ENCODE measurements around the gene PSMD14. TPM values are rescaled to one million over a fixed set of nuclear protein-coding genes. Genes with fewer than 3 reads are reported as not detected.
"Not testable (repeated sequence)": the region's sequence is repeated elsewhere in the genome, so short reads cannot be mapped to it uniquely, and the experiment has no call there.

PSMD14 gene
- total RNA-seq, 1 donor from 2014 or later: 33.5 TPM

- H3K36me3 ChIP-seq: no peaks in the 10 kb centered on the region
- H3K27me3 ChIP-seq (ENCODE audit: low read depth): no peaks in the 10 kb centered on the region
- TF ChIP-seq, protein P1, sequence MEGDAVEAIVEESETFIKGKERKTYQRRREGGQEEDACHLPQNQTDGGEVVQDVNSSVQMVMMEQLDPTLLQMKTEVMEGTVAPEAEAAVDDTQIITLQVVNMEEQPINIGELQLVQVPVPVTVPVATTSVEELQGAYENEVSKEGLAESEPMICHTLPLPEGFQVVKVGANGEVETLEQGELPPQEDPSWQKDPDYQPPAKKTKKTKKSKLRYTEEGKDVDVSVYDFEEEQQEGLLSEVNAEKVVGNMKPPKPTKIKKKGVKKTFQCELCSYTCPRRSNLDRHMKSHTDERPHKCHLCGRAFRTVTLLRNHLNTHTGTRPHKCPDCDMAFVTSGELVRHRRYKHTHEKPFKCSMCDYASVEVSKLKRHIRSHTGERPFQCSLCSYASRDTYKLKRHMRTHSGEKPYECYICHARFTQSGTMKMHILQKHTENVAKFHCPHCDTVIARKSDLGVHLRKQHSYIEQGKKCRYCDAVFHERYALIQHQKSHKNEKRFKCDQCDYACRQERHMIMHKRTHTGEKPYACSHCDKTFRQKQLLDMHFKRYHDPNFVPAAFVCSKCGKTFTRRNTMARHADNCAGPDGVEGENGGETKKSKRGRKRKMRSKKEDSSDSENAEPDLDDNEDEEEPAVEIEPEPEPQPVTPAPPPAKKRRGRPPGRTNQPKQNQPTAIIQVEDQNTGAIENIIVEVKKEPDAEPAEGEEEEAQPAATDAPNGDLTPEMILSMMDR (IDR thresholded peaks at IDR 0.05): no peak
- H3K4me3 ChIP-seq: no peak overlapping the region
- DNase-seq (no peak), ATAC-seq (no peak)
- H3K9me3 ChIP-seq: no peaks in the 10 kb centered on the region
- no peak overlapping the region for H3K27ac ChIP-seq
- H3K4me1 ChIP-seq: no peaks in the 10 kb centered on the region
- intact Hi-C loops (cut with DNase I): no loop called here
Measured at GRCh38 chr2:161355983-161356382, 47.8 kb downstream of the PSMD14 start.

DNA sequence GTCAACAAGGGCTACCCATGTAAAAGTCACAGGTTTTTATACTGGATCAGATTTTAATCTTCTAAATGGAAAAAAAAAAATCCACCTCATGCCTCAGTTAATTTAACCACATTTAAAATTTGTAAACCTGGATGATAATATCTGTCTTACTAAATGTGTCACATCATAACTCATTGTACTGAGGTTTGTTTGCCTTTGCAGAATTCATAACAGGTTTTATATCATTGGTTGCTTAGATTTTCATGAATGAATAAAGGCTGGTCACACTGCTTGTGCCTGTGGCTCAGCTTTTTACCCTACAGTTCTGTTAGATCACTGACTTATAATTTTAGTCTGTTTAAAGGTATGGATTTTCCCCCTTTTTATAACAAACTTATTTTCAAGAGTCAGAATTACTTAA is 48.9 kb downstream of the PSMD14 start:
- DNase-seq (no peak), ATAC-seq (no peak)
- Histone ChIP-seq H3K36me3 (no peaks in the 10 kb centered on the region), H3K27me3 (ENCODE audit: low read depth) (no peaks in the 10 kb centered on the region), H3K9me3 (peaks cover 11% of the 10 kb centered on the region), H3K4me1 (no peaks in the 10 kb centered on the region), H3K27ac (no peak overlapping the region), H3K4me3 (no peak overlapping the region)
- TF ChIP-seq, protein P1 (IDR thresholded peaks at IDR 0.05): no peak
- intact Hi-C loops (cut with DNase I): no loop called here

- DNase-seq: no peak
- no peaks in the 10 kb centered on the region for H3K4me1 ChIP-seq
- no peaks in the 10 kb centered on the region for H3K36me3 ChIP-seq
- H3K27me3 ChIP-seq (ENCODE audit: low read depth): no peaks in the 10 kb centered on the region
- no peak for ATAC-seq
- H3K27ac ChIP-seq: no peak overlapping the region
- H3K9me3 ChIP-seq: peaks cover 22% of the 10 kb centered on the region
- H3K4me3 ChIP-seq: no peak overlapping the region
- TF ChIP-seq, protein P1 (IDR thresholded peaks at IDR 0.05): no peak
- intact Hi-C loops (cut with DNase I): no loop called here
Measured at GRCh38 chr2:161358838-161359237, 50.6 kb downstream of the PSMD14 start.

GRCh38 chr2:161360095-161360654 is 52.0 kb downstream of the PSMD14 start:
- ATAC-seq: not testable (repeated sequence)

GRCh38 chr2:161362568-161363166 is 54.4 kb downstream of the PSMD14 start:
- no peak for DNase-seq
- TF ChIP-seq, protein P1 (IDR thresholded peaks at IDR 0.05): no peak
- intact Hi-C loops (cut with DNase I): no loop called here

More at GRCh38 chr2:161360095-161360654, 52.0 kb downstream of the PSMD14 start:
- H3K27me3 ChIP-seq (ENCODE audit: low read depth); H3K36me3 ChIP-seq; DNase-seq; intact Hi-C loops (cut with DNase I); H3K4me1 ChIP-seq; H3K27ac ChIP-seq; H3K4me3 ChIP-seq: not testable (repeated sequence)
- H3K9me3 ChIP-seq: peaks cover 22% of the 10 kb centered on the region

GRCh38 chr2:161367675-161368074 is 59.5 kb downstream of the PSMD14 start:
- no peak for DNase-seq
- no peaks in the 10 kb centered on the region for H3K27me3 ChIP-seq (ENCODE audit: low read depth)

More at GRCh38 chr2:161362568-161363166, 54.4 kb downstream of the PSMD14 start:
- Histone ChIP-seq H3K27ac (no peak overlapping the region), H3K36me3 (peaks cover 4% of the 10 kb centered on the region), H3K27me3 (ENCODE audit: low read depth) (no peaks in the 10 kb centered on the region), H3K4me1 (no peaks in the 10 kb centered on the region), H3K4me3 (no peak overlapping the region), H3K9me3 (peaks cover 22% of the 10 kb centered on the region)
- ATAC-seq: no peak

More at GRCh38 chr2:161367675-161368074, 59.5 kb downstream of the PSMD14 start:
- Histone ChIP-seq H3K36me3 (peaks cover 25% of the 10 kb centered on the region), H3K27ac (no peak overlapping the region), H3K4me3 (no peak overlapping the region), H3K4me1 (no peaks in the 10 kb centered on the region), H3K9me3 (peaks cover 5% of the 10 kb centered on the region)
- ATAC-seq: no peak
- intact Hi-C loops (cut with DNase I): no loop called here
- TF ChIP-seq, protein P1 (IDR thresholded peaks at IDR 0.05): no peak
